Measurements from ENCODE around the gene GPR35. TPM values are rescaled to one million over a fixed set of nuclear protein-coding genes. Genes with fewer than 3 reads are reported as not detected.

GPR35 gene
- total RNA-seq, 1 experiment from 2014 or later: 2.7 TPM

- no peak for TF ChIP-seq EZH2 (IDR thresholded peaks at IDR 0.05; ENCODE audit: borderline replicate concordance, low read depth, low read length, poor library complexity, severe bottlenecking)
- no peak for TF ChIP-seq CTCF (conservative IDR thresholded peaks at IDR 0.05; ENCODE audit: low read depth, low read length)
- POLR2A ChIA-PET (ENCODE audit: low non-redundant PET): no interaction called here
- H3K9me3 ChIP-seq (ENCODE audit: low read depth, low read length, poor library complexity, severe bottlenecking): no peaks in the 10 kb centered on the region
- no TSS peak for BruUV-seq (replicated peaks)
- H3K36me3 ChIP-seq (ENCODE audit: insufficient read depth, low read length, poor library complexity, severe bottlenecking): peaks cover 7% of the 10 kb centered on the region
- H3K4me1 ChIP-seq (ENCODE audit: insufficient read depth, low read length, poor library complexity, severe bottlenecking): no peaks in the 10 kb centered on the region
- H3K4me3 ChIP-seq (ENCODE audit: low read depth, low read length, poor library complexity, severe bottlenecking): no peak overlapping the region
- H3K27me3 ChIP-seq (replicated peaks; ENCODE audit: insufficient read depth, low read depth, low read length, poor library complexity): no peaks in the 10 kb centered on the region
- intact Hi-C loops (cut with micrococcal nuclease; ENCODE audit: unreplicated experiment): no loop called here
- DNase-seq (ENCODE audit: low spot score): no peak
- CTCF ChIA-PET: no interaction called here
- no peak overlapping the region for H3K27ac ChIP-seq (ENCODE audit: low read depth, low read length, poor library complexity, severe bottlenecking)
Observed at GRCh38 chr2:240602266-240603050, 22.8 kb upstream of the GPR35 start.

- no peak overlapping the region for H3K27ac ChIP-seq (ENCODE audit: low read depth, low read length, poor library complexity, severe bottlenecking)
- no peaks in the 10 kb centered on the region for H3K27me3 ChIP-seq (replicated peaks; ENCODE audit: insufficient read depth, low read depth, low read length, poor library complexity)
- ChIA-PET CTCF (no interaction called here), POLR2A (ENCODE audit: low non-redundant PET) (no interaction called here)
- H3K9me3 ChIP-seq (ENCODE audit: low read depth, low read length, poor library complexity, severe bottlenecking): no peaks in the 10 kb centered on the region
- intact Hi-C loops (cut with micrococcal nuclease; ENCODE audit: unreplicated experiment): no loop called here
- H3K36me3 ChIP-seq (ENCODE audit: insufficient read depth, low read length, poor library complexity, severe bottlenecking): peaks cover 2% of the 10 kb centered on the region
- no peaks in the 10 kb centered on the region for H3K4me1 ChIP-seq (ENCODE audit: insufficient read depth, low read length, poor library complexity, severe bottlenecking)
- no peak for TF ChIP-seq CTCF (conservative IDR thresholded peaks at IDR 0.05; ENCODE audit: low read depth, low read length)
- no peak for TF ChIP-seq EZH2 (IDR thresholded peaks at IDR 0.05; ENCODE audit: borderline replicate concordance, low read depth, low read length, poor library complexity, severe bottlenecking)
- DNase-seq (ENCODE audit: low spot score): no peak
- no peak overlapping the region for H3K4me3 ChIP-seq (ENCODE audit: low read depth, low read length, poor library complexity, severe bottlenecking)
- BruUV-seq (replicated peaks): no TSS peak
Observed at GRCh38 chr2:240603081-240603835, 22.0 kb upstream of the GPR35 start.

GRCh38 chr2:240603846-240604245 lies 21.4 kb upstream of the GPR35 start:
- Histone ChIP-seq H3K4me1 (ENCODE audit: insufficient read depth, low read length, poor library complexity, severe bottlenecking) (no peaks in the 10 kb centered on the region), H3K4me3 (ENCODE audit: low read depth, low read length, poor library complexity, severe bottlenecking) (no peak overlapping the region), H3K27me3 (replicated peaks; ENCODE audit: insufficient read depth, low read depth, low read length, poor library complexity) (no peaks in the 10 kb centered on the region), H3K9me3 (ENCODE audit: low read depth, low read length, poor library complexity, severe bottlenecking) (no peaks in the 10 kb centered on the region), H3K27ac (ENCODE audit: low read depth, low read length, poor library complexity, severe bottlenecking) (no peak overlapping the region), H3K36me3 (ENCODE audit: insufficient read depth, low read length, poor library complexity, severe bottlenecking) (no peaks in the 10 kb centered on the region)
- TF ChIP-seq EZH2 (IDR thresholded peaks at IDR 0.05; ENCODE audit: borderline replicate concordance, low read depth, low read length, poor library complexity, severe bottlenecking) (no peak), CTCF (conservative IDR thresholded peaks at IDR 0.05; ENCODE audit: low read depth, low read length) (no peak)
- ChIA-PET POLR2A (ENCODE audit: low non-redundant PET) (no interaction called here), CTCF (no interaction called here)
- intact Hi-C loops (cut with micrococcal nuclease; ENCODE audit: unreplicated experiment): no loop called here
- no TSS peak for BruUV-seq (replicated peaks)
- DNase-seq (ENCODE audit: low spot score): no peak
